AG04450 (cell line): Measurements from ENCODE around the gene MT1F. TPM values are rescaled to one million over a fixed set of nuclear protein-coding genes. Genes with fewer than 3 reads are reported as not detected.

Experiments used
- CTCF ChIA-PET: fragments of 300-600, 350-600 bp; formaldehyde crosslinking; extraction: SDS; loops from one replicate; lab custom pipeline; 2022; ENCODE audit warnings: antibody characterized with exemption, inconsistent platforms; lab: Charles Lee
- POLR2A ChIA-PET: fragments of 350-600 bp; formaldehyde crosslinking; extraction: SDS; loops from one replicate; lab custom pipeline; 2021; ENCODE audit warnings: antibody characterized with exemption, inconsistent platforms; lab: Yijun Ruan, JAX
- DNase-seq: peaks from one replicate; pipeline ENCODE4 v3.0.0-alpha.2; 2011; ENCODE audit warnings: low read depth, low spot score
- H3K27ac ChIP-seq: one replicate; pipeline ENCODE4 v1.5.1; 2012; ENCODE audit warnings: low read depth, low read length, control low read depth
- H3K27me3 ChIP-seq: one replicate; pipeline ENCODE4 v1.6.0; 2012; ENCODE audit warnings: low read length; ENCODE audit not compliant: control insufficient read depth, insufficient read depth
- H3K4me3 ChIP-seq: 2 replicates; pipeline ENCODE4 v1.5.1; 2011; ENCODE audit warnings: mild to moderate bottlenecking, low read depth, low read length, control low read depth
- H3K9me3 ChIP-seq: 2 replicates; pipeline ENCODE4 v1.5.1; 2012; ENCODE audit warnings: low read length; ENCODE audit not compliant: control insufficient read depth, insufficient read depth
- polyA plus RNA-seq: library from polyadenylated mRNA; depleted of rRNA; stranded (reverse); fragments of >200 nt; gene quantifications from 2 replicates; pipeline ENCODE4 v1.2.3, GENCODE V29; 2011
- TF ChIP-seq, protein P1 (sequence below): IDR thresholded peaks from 2 replicates; pipeline ENCODE4 v1.5.1; 2011; ENCODE audit warnings: low read depth, low read length, control low read depth, inconsistent platforms

The MT1F gene
- polyA plus RNA-seq, 1 experiment = 0.35 TPM

GRCh38 chr16:56695246-56695645 lies 37.5 kb downstream of the MT1F start:
- TF ChIP-seq, protein P1, sequence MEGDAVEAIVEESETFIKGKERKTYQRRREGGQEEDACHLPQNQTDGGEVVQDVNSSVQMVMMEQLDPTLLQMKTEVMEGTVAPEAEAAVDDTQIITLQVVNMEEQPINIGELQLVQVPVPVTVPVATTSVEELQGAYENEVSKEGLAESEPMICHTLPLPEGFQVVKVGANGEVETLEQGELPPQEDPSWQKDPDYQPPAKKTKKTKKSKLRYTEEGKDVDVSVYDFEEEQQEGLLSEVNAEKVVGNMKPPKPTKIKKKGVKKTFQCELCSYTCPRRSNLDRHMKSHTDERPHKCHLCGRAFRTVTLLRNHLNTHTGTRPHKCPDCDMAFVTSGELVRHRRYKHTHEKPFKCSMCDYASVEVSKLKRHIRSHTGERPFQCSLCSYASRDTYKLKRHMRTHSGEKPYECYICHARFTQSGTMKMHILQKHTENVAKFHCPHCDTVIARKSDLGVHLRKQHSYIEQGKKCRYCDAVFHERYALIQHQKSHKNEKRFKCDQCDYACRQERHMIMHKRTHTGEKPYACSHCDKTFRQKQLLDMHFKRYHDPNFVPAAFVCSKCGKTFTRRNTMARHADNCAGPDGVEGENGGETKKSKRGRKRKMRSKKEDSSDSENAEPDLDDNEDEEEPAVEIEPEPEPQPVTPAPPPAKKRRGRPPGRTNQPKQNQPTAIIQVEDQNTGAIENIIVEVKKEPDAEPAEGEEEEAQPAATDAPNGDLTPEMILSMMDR = no peak
- ChIA-PET CTCF (interaction anchor here (0.6 kb wide), 1 partner anchor 181 kb away, joined by 3 read pairs; no protein-coding TSS in a partner anchor), POLR2A (no interaction called here)
- Histone ChIP-seq H3K4me3 (no peak overlapping the region), H3K27ac (no peak overlapping the region), H3K27me3 (no peaks in the 10 kb centered on the region), H3K9me3 (peaks cover 12% of the 10 kb centered on the region)
- DNase-seq = no peak

DNA sequence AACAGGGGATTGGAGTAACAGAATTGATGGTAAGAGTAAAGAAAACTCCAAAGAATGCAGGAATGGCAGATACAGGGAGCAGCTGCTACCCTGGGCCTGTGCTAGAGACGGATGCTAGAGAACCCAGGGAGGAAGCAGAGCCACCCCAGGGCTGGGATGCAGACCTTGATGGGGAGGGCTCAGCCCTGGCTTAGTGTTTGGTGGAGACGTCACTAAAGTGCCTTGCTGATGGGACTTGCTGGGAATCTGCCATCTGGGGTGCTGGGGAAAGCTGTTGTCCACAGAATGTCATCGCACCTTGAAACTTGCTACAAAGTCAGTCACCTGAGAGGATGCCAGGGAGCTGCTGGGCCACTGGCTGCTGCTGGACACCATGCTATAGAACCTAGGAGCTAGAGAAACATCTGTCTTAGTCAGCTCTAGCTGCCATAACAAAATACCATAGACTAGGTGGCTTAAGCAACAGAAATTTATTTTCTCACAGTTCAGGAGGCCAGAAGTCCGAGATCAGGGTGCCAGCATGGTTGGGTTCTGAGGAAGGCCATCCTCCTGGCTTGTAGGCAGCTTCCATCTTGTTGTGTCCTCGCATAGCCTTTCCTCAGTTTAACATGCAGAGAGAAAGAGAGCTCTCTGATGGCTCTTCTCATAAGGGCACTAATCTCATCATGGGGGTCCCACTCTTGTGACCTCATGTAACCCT lies 39.8 kb downstream of the MT1F start:
- no peaks in the 10 kb centered on the region for H3K27me3 ChIP-seq
- CTCF ChIA-PET = interaction anchor here (1.2 kb wide), 1 partner anchor 120 kb away, joined by 5 read pairs; no protein-coding TSS in a partner anchor
- POLR2A ChIA-PET = no interaction called here
- DNase-seq = no peak
- TF ChIP-seq, protein P1 = no peak
- peaks cover 12% of the 10 kb centered on the region for H3K9me3 ChIP-seq
- no peak overlapping the region for H3K4me3 ChIP-seq
- H3K27ac ChIP-seq = no peak overlapping the region

DNA sequence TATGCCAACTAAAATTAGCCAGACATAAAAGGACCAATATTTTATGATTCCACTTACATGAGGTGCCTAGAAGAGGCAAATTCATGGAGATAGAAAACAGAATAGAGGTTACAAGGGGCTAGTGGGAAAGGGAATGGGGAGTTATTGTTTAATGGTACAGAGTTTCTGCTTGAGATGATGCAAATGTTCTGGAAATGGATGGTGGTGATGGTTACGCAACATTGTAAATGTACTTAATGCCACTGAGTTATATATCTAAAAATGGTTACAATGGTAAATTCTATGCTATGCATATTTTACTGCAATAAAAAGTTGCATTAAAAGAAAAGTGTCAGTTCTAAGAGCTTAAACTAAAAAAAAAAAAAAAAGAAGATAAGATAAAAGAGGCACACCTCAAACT lies 42.4 kb downstream of the MT1F start:
- no peak overlapping the region for H3K27ac ChIP-seq
- no peaks in the 10 kb centered on the region for H3K27me3 ChIP-seq
- POLR2A ChIA-PET = interaction anchor here (0.6 to 0.7 kb wide), 3 partner anchors 17 to 123 kb away, joined by 3 to 7 read pairs (median 4); partner anchors contain the start of gene MT1E
- TF ChIP-seq, protein P1 = no peak
- peaks cover 9% of the 10 kb centered on the region for H3K9me3 ChIP-seq
- H3K4me3 ChIP-seq = no peak overlapping the region
- DNase-seq = no peak
- CTCF ChIA-PET = interaction anchor here (0.6 to 4.8 kb wide), 6 partner anchors 27 to 368 kb away, joined by 4 to 71 read pairs (median 21); no protein-coding TSS in a partner anchor

DNA sequence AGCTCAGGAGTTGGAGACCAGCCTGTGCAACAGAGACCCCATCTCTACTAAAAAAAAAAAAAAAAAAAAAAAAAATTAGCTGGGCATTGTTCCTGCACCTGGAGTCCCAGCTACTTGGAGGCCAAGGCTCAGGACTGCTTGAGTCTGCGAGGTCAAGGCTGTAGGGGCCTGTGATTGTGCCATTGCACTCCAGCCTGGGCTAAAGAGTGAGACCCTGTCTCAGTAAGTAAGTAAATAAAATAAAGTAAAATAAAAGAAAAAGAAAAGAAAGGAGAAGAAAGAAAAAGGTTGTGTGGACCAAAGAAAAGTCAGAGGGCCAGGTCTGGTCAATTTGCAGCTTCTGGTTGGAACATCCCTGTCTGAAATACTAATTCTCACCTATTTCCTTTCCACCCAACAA lies 42.9 kb downstream of the MT1F start:
- ChIA-PET CTCF (interaction anchor here (0.6 to 4.8 kb wide), 17 partner anchors 11 to 368 kb away, joined by 3 to 71 read pairs (median 10); partner anchors contain the start of gene MT1X), POLR2A (interaction anchor here (0.6 to 0.7 kb wide), 2 partner anchors 18 to 124 kb away, joined by 3 to 7 read pairs; no protein-coding TSS in a partner anchor)
- H3K27ac ChIP-seq = no peak overlapping the region
- H3K27me3 ChIP-seq = no peaks in the 10 kb centered on the region
- no peak overlapping the region for H3K4me3 ChIP-seq
- no peak for DNase-seq
- H3K9me3 ChIP-seq = peaks cover 5% of the 10 kb centered on the region
- TF ChIP-seq, protein P1 = no peak

- POLR2A ChIA-PET = interaction anchor here (0.6 to 1.3 kb wide), 4 partner anchors 19 to 93 kb away, joined by 3 to 9 read pairs (median 4); partner anchors contain the start of genes MT1E, MT1X and MT2A
- CTCF ChIA-PET = interaction anchor here (0.6 to 4.8 kb wide), 62 partner anchors 8 to 758 kb away, joined by 3 to 71 read pairs (median 6); partner anchors contain the start of genes BBS2, MT1X, MT2A and NUDT21
- Histone ChIP-seq H3K9me3 (peaks cover 5% of the 10 kb centered on the region), H3K4me3 (no peak overlapping the region), H3K27ac (no peak overlapping the region), H3K27me3 (no peaks in the 10 kb centered on the region)
- TF ChIP-seq, protein P1 = no peak
- no peak for DNase-seq
Observed at GRCh38 chr16:56701534-56701933, 43.8 kb downstream of the MT1F start.
